Neural progenitor cell (in vitro differentiated cells): ENCODE measurements around the gene NCOA4. TPM values are rescaled to one million over a fixed set of nuclear protein-coding genes. Genes with fewer than 3 reads are reported as not detected.

Source experiments
- DNase-seq: peaks from one replicate; pipeline ENCODE4 v3.0.0-alpha.2; 2016; ENCODE audit warnings: low spot score
- H2AFZ ChIP-seq: fragments of 200-600 bp; sonication (generic); replicated peaks from 2 replicates; pipeline ENCODE4 v1.6.1; 2016; ENCODE audit warnings: antibody characterized with exemption
- H3F3A ChIP-seq: fragments of 200-600 bp; sonication (generic); 2 replicates; pipeline ENCODE4 v1.6.1; 2016; ENCODE audit warnings: antibody characterized with exemption, low read depth
- H3K27ac ChIP-seq: fragments of 200-600 bp; sonication (generic); 2 replicates; pipeline ENCODE4 v1.5.1; 2016; ENCODE audit warnings: mild to moderate bottlenecking
- H3K27me3 ChIP-seq: fragments of 200-600 bp; sonication (generic); 2 replicates; pipeline ENCODE4 v1.6.1; 2016; ENCODE audit warnings: mild to moderate bottlenecking, moderate library complexity
- H3K36me3 ChIP-seq: fragments of 200-600 bp; sonication (generic); 2 replicates; pipeline ENCODE4 v1.5.1; 2016
- H3K4me1 ChIP-seq: fragments of 200-600 bp; sonication (generic); 2 replicates; pipeline ENCODE4 v1.6.1; 2016; ENCODE audit warnings: mixed run types
- H3K4me2 ChIP-seq: fragments of 200-600 bp; sonication (generic); 2 replicates; pipeline ENCODE4 v1.6.1; 2016
- H3K4me3 ChIP-seq: fragments of 200-600 bp; sonication (generic); 2 replicates; pipeline ENCODE4 v1.5.1; 2016
- H3K79me2 ChIP-seq: fragments of 200-600 bp; sonication (generic); 2 replicates; pipeline ENCODE4 v1.6.1; 2016; ENCODE audit warnings: low read depth
- H3K9ac ChIP-seq: fragments of 200-600 bp; sonication (generic); 2 replicates; pipeline ENCODE4 v1.6.1; 2016
- H3K9me3 ChIP-seq: fragments of 200-600 bp; sonication (generic); 2 replicates; pipeline ENCODE4 v1.5.1; 2016; ENCODE audit warnings: low read depth
- H4K20me1 ChIP-seq: fragments of 200-600 bp; sonication (generic); 2 replicates; pipeline ENCODE4 v1.6.1; 2016; ENCODE audit warnings: low read depth
- H3K27ac Mint-ChIP-seq: 3 replicates; pipeline ENCODE4 v1.8.0; 2021; ENCODE audit warnings: mixed read lengths
- H3K27me3 Mint-ChIP-seq: 2 replicates; pipeline ENCODE4 v1.8.0; 2022; ENCODE audit warnings: low read depth, mild to moderate bottlenecking, inconsistent platforms, moderate library complexity, mixed read lengths; ENCODE audit not compliant: insufficient read depth
- H3K36me3 Mint-ChIP-seq: 3 replicates; pipeline ENCODE4 v1.8.0; 2021; ENCODE audit warnings: mixed read lengths
- H3K4me1 Mint-ChIP-seq: 3 replicates; pipeline ENCODE4 v1.8.0; 2021; ENCODE audit warnings: mixed read lengths
- H3K4me3 Mint-ChIP-seq: 3 replicates; pipeline ENCODE4 v1.8.0; 2021; ENCODE audit warnings: mild to moderate bottlenecking, moderate library complexity, mixed read lengths
- H3K9me3 Mint-ChIP-seq: 3 replicates; pipeline ENCODE4 v1.8.0; 2020; ENCODE audit warnings: mixed read lengths
- CTCF ChIP-seq: fragments of 200-600 bp; sonication (generic); IDR thresholded peaks from 2 replicates; pipeline ENCODE4 v1.5.1; 2017; ENCODE audit warnings: antibody characterized with exemption, mild to moderate bottlenecking
- EZH2 ChIP-seq: fragments of 200-600 bp; sonication (generic); IDR thresholded peaks from 2 replicates; pipeline ENCODE4 v1.6.1; 2017; ENCODE audit warnings: antibody characterized with exemption, mild to moderate bottlenecking, moderate library complexity
- EZH2phosphoT487 ChIP-seq: fragments of 200-600 bp; sonication (generic); IDR thresholded peaks from 2 replicates; pipeline ENCODE4 v1.6.1; 2017; ENCODE audit warnings: antibody characterized with exemption
- total RNA-seq: library from RNA; depleted of rRNA; stranded (reverse); fragments of >200 nt; gene quantifications from 2 replicates; pipeline ENCODE4 v1.2.3, GENCODE V29; 2015; ENCODE audit warnings: low replicate concordance

NCOA4 gene
- total RNA-seq, 1 donor from 2014 or later: 91.7 TPM

DNA sequence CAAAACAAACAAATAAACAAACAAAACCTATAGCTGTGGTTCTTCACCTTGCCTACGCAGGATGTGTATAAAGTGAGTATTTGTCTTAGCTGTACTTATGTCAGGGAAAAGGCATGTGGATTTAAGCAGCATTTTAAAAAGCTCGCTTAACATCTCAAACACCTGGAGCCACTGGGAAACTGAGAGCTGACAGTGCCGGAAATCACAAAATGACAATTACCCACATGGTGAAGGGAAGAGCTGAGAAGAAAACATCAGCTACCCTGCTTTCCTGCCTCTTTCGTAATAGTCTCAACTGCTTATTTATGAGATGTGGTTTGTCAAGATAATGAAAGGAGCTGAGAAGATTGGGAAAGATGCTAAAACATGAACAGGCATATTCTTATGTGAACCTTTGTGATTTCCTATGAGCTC, 46.7 kb upstream of the NCOA4 start:
- H3K4me2 ChIP-seq: no peak overlapping the region
- no peaks in the 10 kb centered on the region for H3K36me3 ChIP-seq
- H3K79me2 ChIP-seq: no peaks in the 10 kb centered on the region
- H3K4me1 ChIP-seq: no peaks in the 10 kb centered on the region
- H3K9ac ChIP-seq: no peak overlapping the region
- no peak overlapping the region for H3K4me3 Mint-ChIP-seq
- no peaks in the 10 kb centered on the region for H4K20me1 ChIP-seq
- H3K9me3 Mint-ChIP-seq: peaks cover 6% of the 10 kb centered on the region
- H3K27me3 ChIP-seq: no peaks in the 10 kb centered on the region
- no peaks in the 10 kb centered on the region for H3K9me3 ChIP-seq
- no peak overlapping the region for H2AFZ ChIP-seq
- no peak overlapping the region for H3K27ac Mint-ChIP-seq
- TF ChIP-seq EZH2 (no peak), CTCF (no peak), EZH2phosphoT487 (no peak)
- no peaks in the 10 kb centered on the region for H3F3A ChIP-seq
- no peak overlapping the region for H3K27ac ChIP-seq
- DNase-seq: no peak
- no peaks in the 10 kb centered on the region for H3K36me3 Mint-ChIP-seq
- peaks cover 4% of the 10 kb centered on the region for H3K27me3 Mint-ChIP-seq
- H3K4me1 Mint-ChIP-seq: no peaks in the 10 kb centered on the region
- no peak overlapping the region for H3K4me3 ChIP-seq

DNA sequence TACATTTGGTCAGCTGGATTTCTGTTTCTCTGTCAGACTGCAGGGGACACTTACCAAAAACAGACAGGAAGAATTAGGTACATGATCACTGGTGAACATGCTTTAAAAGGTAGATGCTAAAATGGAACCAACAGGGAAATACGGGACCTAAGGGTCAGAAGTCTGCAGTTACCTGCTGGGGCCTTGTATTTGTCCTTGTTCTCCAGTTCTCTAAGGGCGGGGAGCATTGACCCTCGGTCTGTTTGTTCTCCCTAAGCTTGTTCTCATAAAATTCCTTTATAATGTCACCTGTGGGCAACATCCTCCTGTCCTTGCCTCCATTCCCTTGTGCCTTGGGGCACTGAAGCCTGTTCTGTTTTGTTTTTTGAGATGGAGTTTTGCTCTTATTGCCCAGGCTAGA, 45.4 kb upstream of the NCOA4 start:
- Histone ChIP-seq H2AFZ (no peak overlapping the region), H3K27ac (no peak overlapping the region), H3K4me1 (no peaks in the 10 kb centered on the region), H3K4me2 (no peak overlapping the region), H3K27me3 (no peaks in the 10 kb centered on the region), H3K4me3 (no peak overlapping the region), H3K9ac (no peak overlapping the region), H3K9me3 (no peaks in the 10 kb centered on the region), H3K79me2 (no peaks in the 10 kb centered on the region), H3K36me3 (no peaks in the 10 kb centered on the region), H3F3A (no peaks in the 10 kb centered on the region), H4K20me1 (no peaks in the 10 kb centered on the region)
- Mint-ChIP-seq H3K27me3 (peaks cover 2% of the 10 kb centered on the region), H3K27ac (no peak overlapping the region), H3K4me1 (no peaks in the 10 kb centered on the region), H3K9me3 (peaks cover 3% of the 10 kb centered on the region), H3K36me3 (no peaks in the 10 kb centered on the region), H3K4me3 (no peak overlapping the region)
- TF ChIP-seq EZH2phosphoT487 (no peak), EZH2 (no peak), CTCF (no peak)
- DNase-seq: no peak

DNA sequence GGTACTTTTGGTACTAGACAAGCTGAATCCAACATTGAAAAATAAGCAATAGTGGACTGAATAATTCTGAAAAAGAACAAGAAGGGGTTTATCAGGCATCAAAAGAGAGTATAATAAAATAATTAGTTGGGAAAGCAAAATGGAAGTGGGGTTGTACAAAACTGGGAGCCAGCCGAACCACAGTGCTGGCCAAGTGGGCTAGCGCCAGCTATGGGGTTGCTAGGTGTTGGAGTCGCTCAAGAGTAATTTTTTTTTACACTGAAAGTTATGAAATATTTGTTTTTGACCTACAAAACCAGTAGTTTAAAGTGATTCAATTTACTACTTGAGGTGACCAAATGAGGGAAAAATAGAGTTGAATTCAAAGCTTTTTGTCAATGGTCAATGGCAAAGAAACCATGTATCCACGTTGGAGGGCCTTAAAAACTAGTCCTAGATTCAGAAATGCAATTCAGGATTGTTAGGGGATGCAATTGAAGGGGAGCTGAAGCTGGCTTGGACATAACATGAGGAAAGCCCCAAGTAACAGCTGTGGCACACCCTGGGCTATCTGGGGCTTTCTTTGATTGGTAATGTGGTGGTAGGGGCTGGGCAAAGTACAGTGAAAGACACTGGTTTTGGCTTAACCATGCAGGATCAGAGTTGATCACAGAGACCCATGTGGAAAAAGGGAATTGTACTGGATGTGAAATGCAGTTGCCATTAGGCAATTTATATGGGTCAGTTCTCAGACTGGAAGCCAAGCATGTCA, 43.9 kb upstream of the NCOA4 start:
- no peaks in the 10 kb centered on the region for H3K79me2 ChIP-seq
- H3K36me3 ChIP-seq: no peaks in the 10 kb centered on the region
- no peaks in the 10 kb centered on the region for H3K9me3 ChIP-seq
- no peak overlapping the region for H3K4me2 ChIP-seq
- H4K20me1 ChIP-seq: no peaks in the 10 kb centered on the region
- no peak overlapping the region for H2AFZ ChIP-seq
- H3K4me3 ChIP-seq: no peak overlapping the region
- Mint-ChIP-seq H3K4me3 (no peak overlapping the region), H3K36me3 (no peaks in the 10 kb centered on the region), H3K9me3 (peaks cover 3% of the 10 kb centered on the region), H3K27me3 (peaks cover 5% of the 10 kb centered on the region), H3K4me1 (no peaks in the 10 kb centered on the region), H3K27ac (no peak overlapping the region)
- no peak overlapping the region for H3K9ac ChIP-seq
- H3K4me1 ChIP-seq: no peaks in the 10 kb centered on the region
- H3K27ac ChIP-seq: no peak overlapping the region
- H3K27me3 ChIP-seq: no peaks in the 10 kb centered on the region
- no peak for TF ChIP-seq EZH2phosphoT487
- TF ChIP-seq CTCF: no peak
- no peak for TF ChIP-seq EZH2
- H3F3A ChIP-seq: no peaks in the 10 kb centered on the region
- DNase-seq: no peak
